Caco-2 (cell line): ENCODE measurements around the gene ZBTB39. TPM values are rescaled to one million over a fixed set of nuclear protein-coding genes. Genes with fewer than 3 reads are reported as not detected.

ENCODE experiments used
- BruUV-seq: library from RNA; stranded (reverse); fragments of 400-500 nt; replicated peaks from 2 replicates; lab custom pipeline; 2021; lab: Mats Ljungman, UMichigan
- CTCF ChIA-PET: fragments of 300-600 bp; sonication (Branson Sonifier 250); formaldehyde crosslinking; loops from one replicate; lab custom pipeline; 2022; ENCODE audit warnings: antibody characterized with exemption; lab: Charles Lee
- POLR2A ChIA-PET: fragments of 300-600 bp; sonication (Branson Sonifier 250); formaldehyde crosslinking; loops from one replicate; lab custom pipeline; 2022; ENCODE audit warnings: antibody characterized with exemption; lab: Charles Lee
- DNase-seq, 2 experiments: peaks; one replicate each; pipeline versions ENCODE4 v3.0.0 to v3.0.0-alpha.2; 2020 to 2022
- H3K27me3 ChIP-seq: replicated peaks from 2 replicates; pipeline ENCODE4 v1.6.0; 2011; ENCODE audit warnings: low read length; ENCODE audit not compliant: control insufficient read depth, insufficient read depth
- H3K36me3 ChIP-seq: 2 replicates; pipeline ENCODE4 v1.5.1; 2011; ENCODE audit warnings: low read length; ENCODE audit not compliant: control insufficient read depth, insufficient read depth
- H3K4me1 ChIP-seq: fragments of 250-450 bp; sonication (Bioruptor Pico); 2 replicates; pipeline ENCODE4 v1.5.1; 2020; ENCODE audit warnings: mild to moderate bottlenecking
- H3K4me3 ChIP-seq: 2 replicates; pipeline ENCODE4 v1.5.1; 2011; ENCODE audit warnings: low read depth, mild to moderate bottlenecking, control low read depth, low read length
- H3K9me3 ChIP-seq: fragments of 250-450 bp; sonication (Bioruptor Pico); 2 replicates; pipeline ENCODE4 v1.5.1; 2020; ENCODE audit warnings: mild to moderate bottlenecking, moderate library complexity
- H3K27ac Mint-ChIP-seq: one replicate; pipeline ENCODE4 v1.8.0; 2022; ENCODE audit warnings: mixed read lengths; ENCODE audit not compliant: unreplicated experiment
- H3K27me3 Mint-ChIP-seq: one replicate; pipeline ENCODE4 v1.8.0; 2022; ENCODE audit warnings: mixed read lengths; ENCODE audit not compliant: insufficient read depth, unreplicated experiment
- H3K36me3 Mint-ChIP-seq: one replicate; pipeline ENCODE4 v1.8.0; 2022; ENCODE audit warnings: mild to moderate bottlenecking, mixed read lengths; ENCODE audit not compliant: insufficient read depth, unreplicated experiment
- H3K4me1 Mint-ChIP-seq: one replicate; pipeline ENCODE4 v1.8.0; 2022; ENCODE audit warnings: low read depth, mixed read lengths; ENCODE audit not compliant: unreplicated experiment
- H3K4me3 Mint-ChIP-seq: one replicate; pipeline ENCODE4 v1.8.0; 2022; ENCODE audit warnings: mild to moderate bottlenecking, moderate library complexity, mixed read lengths; ENCODE audit not compliant: unreplicated experiment
- H3K9me3 Mint-ChIP-seq: one replicate; pipeline ENCODE4 v1.8.0; 2022; ENCODE audit warnings: mixed read lengths; ENCODE audit not compliant: unreplicated experiment
- intact Hi-C: fragments of 100-400 bp; cut with micrococcal nuclease; formaldehyde crosslinking; loops from one replicate; pipeline ENCODE4 v1.10.0; 2022; ENCODE audit not compliant: unreplicated experiment
- total RNA-seq: library from RNA; stranded (reverse); gene quantifications from 2 replicates; pipeline ENCODE4 v1.2.3, GENCODE V29; 2022
- TF ChIP-seq, protein P1 (sequence below), 2 experiments: fragments of 200-600 bp in 1 of 2; IDR thresholded peaks; 1 replicate in 1 of 2; 2 replicates in 1 of 2; pipeline versions ENCODE4 v1.5.1 to v1.8.0; 2011 to 2022; ENCODE audit warnings: antibody characterized with exemption in 1 of 2, control low read depth in 1 of 2, inconsistent platforms in 1 of 2, low read depth in 1 of 2, low read length in 1 of 2, mild to moderate bottlenecking in 1 of 2, moderate library complexity in 1 of 2; ENCODE audit not compliant: insufficient read depth in 1 of 2, severe bottlenecking in 1 of 2, unreplicated experiment in 1 of 2

Gene ZBTB39
- total RNA-seq, 1 experiment from 2014 or later, result 12.8 TPM

DNA sequence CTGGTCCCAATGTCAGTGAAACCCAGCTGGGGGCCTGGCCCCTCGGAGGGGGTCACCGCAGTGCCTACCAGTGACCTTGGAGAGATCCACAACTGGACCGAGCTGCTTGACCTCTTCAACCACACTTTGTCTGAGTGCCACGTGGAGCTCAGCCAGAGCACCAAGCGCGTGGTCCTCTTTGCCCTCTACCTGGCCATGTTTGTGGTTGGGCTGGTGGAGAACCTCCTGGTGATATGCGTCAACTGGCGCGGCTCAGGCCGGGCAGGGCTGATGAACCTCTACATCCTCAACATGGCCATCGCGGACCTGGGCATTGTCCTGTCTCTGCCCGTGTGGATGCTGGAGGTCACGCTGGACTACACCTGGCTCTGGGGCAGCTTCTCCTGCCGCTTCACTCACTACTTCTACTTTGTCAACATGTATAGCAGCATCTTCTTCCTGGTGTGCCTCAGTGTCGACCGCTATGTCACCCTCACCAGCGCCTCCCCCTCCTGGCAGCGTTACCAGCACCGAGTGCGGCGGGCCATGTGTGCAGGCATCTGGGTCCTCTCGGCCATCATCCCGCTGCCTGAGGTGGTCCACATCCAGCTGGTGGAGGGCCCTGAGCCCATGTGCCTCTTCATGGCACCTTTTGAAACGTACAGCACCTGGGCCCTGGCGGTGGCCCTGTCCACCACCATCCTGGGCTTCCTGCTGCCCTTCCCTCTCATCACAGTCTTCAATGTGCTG, 11.0 kb downstream of the ZBTB39 start:
- H3K27me3 Mint-ChIP-seq, result no peaks in the 10 kb centered on the region
- no peaks in the 10 kb centered on the region for H3K4me1 ChIP-seq
- ChIA-PET CTCF (interaction anchor here (0.6 to 0.7 kb wide), 2 partner anchors 53 to 233 kb away, joined by 3 read pairs; no protein-coding TSS in a partner anchor), POLR2A (no interaction called here)
- H3K36me3 ChIP-seq, result no peaks in the 10 kb centered on the region; the same call in 1 of the 2 replicates
- no peak for DNase-seq
- H3K27me3 ChIP-seq, result no peaks in the 10 kb centered on the region
- H3K4me3 ChIP-seq, result no peak overlapping the region
- H3K9me3 ChIP-seq, result no peaks in the 10 kb centered on the region
- no peaks in the 10 kb centered on the region for H3K9me3 Mint-ChIP-seq
- BruUV-seq, result no TSS peak
- intact Hi-C loops, result no loop called here
- H3K36me3 Mint-ChIP-seq, result peaks cover 4% of the 10 kb centered on the region
- H3K27ac Mint-ChIP-seq, result no peak overlapping the region
- H3K4me3 Mint-ChIP-seq, result no peak overlapping the region
- TF ChIP-seq, protein P1, sequence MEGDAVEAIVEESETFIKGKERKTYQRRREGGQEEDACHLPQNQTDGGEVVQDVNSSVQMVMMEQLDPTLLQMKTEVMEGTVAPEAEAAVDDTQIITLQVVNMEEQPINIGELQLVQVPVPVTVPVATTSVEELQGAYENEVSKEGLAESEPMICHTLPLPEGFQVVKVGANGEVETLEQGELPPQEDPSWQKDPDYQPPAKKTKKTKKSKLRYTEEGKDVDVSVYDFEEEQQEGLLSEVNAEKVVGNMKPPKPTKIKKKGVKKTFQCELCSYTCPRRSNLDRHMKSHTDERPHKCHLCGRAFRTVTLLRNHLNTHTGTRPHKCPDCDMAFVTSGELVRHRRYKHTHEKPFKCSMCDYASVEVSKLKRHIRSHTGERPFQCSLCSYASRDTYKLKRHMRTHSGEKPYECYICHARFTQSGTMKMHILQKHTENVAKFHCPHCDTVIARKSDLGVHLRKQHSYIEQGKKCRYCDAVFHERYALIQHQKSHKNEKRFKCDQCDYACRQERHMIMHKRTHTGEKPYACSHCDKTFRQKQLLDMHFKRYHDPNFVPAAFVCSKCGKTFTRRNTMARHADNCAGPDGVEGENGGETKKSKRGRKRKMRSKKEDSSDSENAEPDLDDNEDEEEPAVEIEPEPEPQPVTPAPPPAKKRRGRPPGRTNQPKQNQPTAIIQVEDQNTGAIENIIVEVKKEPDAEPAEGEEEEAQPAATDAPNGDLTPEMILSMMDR (IDR thresholded peaks at IDR 0.05; ENCODE audit: insufficient read depth in 1 of 2, low read depth in 1 of 2, low read length in 1 of 2, severe bottlenecking in 1 of 2, unreplicated experiment in 1 of 2), result no peak
- no peaks in the 10 kb centered on the region for H3K4me1 Mint-ChIP-seq

DNA sequence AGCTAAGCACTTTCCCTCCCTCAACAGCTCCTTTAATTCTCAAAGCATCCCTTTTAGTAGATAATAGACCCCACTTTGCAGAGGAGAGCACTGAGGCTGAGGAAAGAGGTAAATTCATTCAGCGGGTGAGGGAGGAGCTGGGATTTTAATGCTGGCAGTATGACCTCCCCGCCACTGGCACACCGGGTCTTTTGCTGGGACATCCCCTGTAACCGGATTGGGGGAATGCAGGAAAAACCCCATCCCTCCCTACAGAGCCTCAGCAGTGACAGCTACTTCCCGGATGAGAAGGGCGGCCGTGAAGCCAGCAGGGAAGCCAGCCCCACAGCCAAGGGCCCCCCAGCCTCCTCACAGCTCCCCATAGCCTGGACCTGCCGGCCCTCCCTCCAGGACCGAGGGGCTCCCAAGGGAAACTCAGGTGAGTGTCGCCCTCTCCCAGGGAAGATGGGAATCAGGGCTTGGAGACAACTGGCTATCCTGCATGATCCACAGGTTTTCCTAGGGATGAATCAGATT, 12.1 kb downstream of the ZBTB39 start:
- Histone ChIP-seq H3K4me1 (no peaks in the 10 kb centered on the region), H3K27me3 (no peaks in the 10 kb centered on the region), H3K36me3 (no peaks in the 10 kb centered on the region), H3K9me3 (no peaks in the 10 kb centered on the region), H3K4me3 (no peak overlapping the region)
- Mint-ChIP-seq H3K4me1 (no peaks in the 10 kb centered on the region), H3K36me3 (no peaks in the 10 kb centered on the region), H3K4me3 (no peak overlapping the region), H3K27me3 (no peaks in the 10 kb centered on the region), H3K27ac (no peak overlapping the region), H3K9me3 (no peaks in the 10 kb centered on the region)
- TF ChIP-seq, protein P1 (IDR thresholded peaks at IDR 0.05; ENCODE audit: insufficient read depth in 1 of 2, low read depth in 1 of 2, low read length in 1 of 2, severe bottlenecking in 1 of 2, unreplicated experiment in 1 of 2), result no peak
- no peak for DNase-seq
- intact Hi-C loops, result no loop called here
- ChIA-PET POLR2A (no interaction called here), CTCF (interaction anchor here (0.5 kb wide), 1 partner anchor 13 kb away, joined by 4 read pairs; no protein-coding TSS in a partner anchor)
- no TSS peak for BruUV-seq

DNA sequence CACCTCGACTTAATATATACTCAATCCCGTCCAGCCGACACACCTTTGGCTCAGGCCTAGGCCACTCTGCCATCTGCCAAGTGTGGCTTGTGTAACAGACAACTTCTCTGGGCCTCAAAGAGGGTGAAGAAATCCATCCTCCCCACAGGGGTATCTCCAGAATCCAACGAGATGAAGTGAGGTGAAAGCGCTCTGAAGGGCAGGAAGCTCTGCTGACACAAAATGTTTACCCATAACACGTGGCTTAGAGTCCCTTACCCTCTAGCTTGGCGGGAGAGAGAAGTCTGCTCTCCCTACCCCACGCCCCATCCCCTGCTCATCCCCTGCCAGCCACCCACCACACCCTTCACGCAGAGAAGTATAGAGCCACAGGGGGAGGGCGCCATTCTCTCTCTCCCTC, 13.0 kb downstream of the ZBTB39 start:
- H3K27ac Mint-ChIP-seq, result no peak overlapping the region
- POLR2A ChIA-PET, result no interaction called here
- no peak overlapping the region for H3K4me3 ChIP-seq
- no peaks in the 10 kb centered on the region for H3K36me3 ChIP-seq
- no peak for DNase-seq
- H3K9me3 Mint-ChIP-seq, result no peaks in the 10 kb centered on the region
- no peaks in the 10 kb centered on the region for H3K27me3 Mint-ChIP-seq
- H3K9me3 ChIP-seq, result no peaks in the 10 kb centered on the region
- H3K4me1 Mint-ChIP-seq, result peaks cover 5% of the 10 kb centered on the region
- CTCF ChIA-PET, result no interaction called here
- BruUV-seq, result no TSS peak
- 0 out of 2 replicates have a peak, but pooled peaks cover under 1% of the 10 kb centered on the region for H3K4me1 ChIP-seq
- H3K4me3 Mint-ChIP-seq, result no peak overlapping the region
- H3K36me3 Mint-ChIP-seq, result no peaks in the 10 kb centered on the region
- TF ChIP-seq, protein P1 (IDR thresholded peaks at IDR 0.05; ENCODE audit: insufficient read depth in 1 of 2, low read depth in 1 of 2, low read length in 1 of 2, severe bottlenecking in 1 of 2, unreplicated experiment in 1 of 2), result no peak
- H3K27me3 ChIP-seq, result no peaks in the 10 kb centered on the region
- intact Hi-C loops, result no loop called here
